BE2C (cell line): ENCODE measurements around the gene ARID5B.

Experiments used
- DNase-seq: peaks from one replicate; pipeline ENCODE4 v3.0.0-alpha.2; 2020
- H3K27me3 ChIP-seq: fragments of 250-450 bp; sonication (Bioruptor Pico); 2 replicates; pipeline ENCODE4 v1.5.1; 2020; ENCODE audit warnings: mild to moderate bottlenecking
- H3K36me3 ChIP-seq: fragments of 250-450 bp; sonication (Bioruptor Pico); 2 replicates; pipeline ENCODE4 v1.5.1; 2020; ENCODE audit warnings: mild to moderate bottlenecking
- H3K4me1 ChIP-seq: fragments of 250-450 bp; sonication (Bioruptor Pico); 2 replicates; pipeline ENCODE4 v1.5.1; 2020
- H3K4me3 ChIP-seq: 2 replicates; pipeline ENCODE4 v1.5.1; 2011; ENCODE audit warnings: low read depth, low read length
- H3K9me3 ChIP-seq: fragments of 250-450 bp; sonication (Bioruptor Pico); 2 replicates; pipeline ENCODE4 v1.5.1; 2020
- TF ChIP-seq, protein P1 (sequence below): IDR thresholded peaks from 2 replicates; pipeline ENCODE4 v1.5.1; 2012; ENCODE audit warnings: mild to moderate bottlenecking, low read depth, low read length

The ARID5B gene

DNA sequence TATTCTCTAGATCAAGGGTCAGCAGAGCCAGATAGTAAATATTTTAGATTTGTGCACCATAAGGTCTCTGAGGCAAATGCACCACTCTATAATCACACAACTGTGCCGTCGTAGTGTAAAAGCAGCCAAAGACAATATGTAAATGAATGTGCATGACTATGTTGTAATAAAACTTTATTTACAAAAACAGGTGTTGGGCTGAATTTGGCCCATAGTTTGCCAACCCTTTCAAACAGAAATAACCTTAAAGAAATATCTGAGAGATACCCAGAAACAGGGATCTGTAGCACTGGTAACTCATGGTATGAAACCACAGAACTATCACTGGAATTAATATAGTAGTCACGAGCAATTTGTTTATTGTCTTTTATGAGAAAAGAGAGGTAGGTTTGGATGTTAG lies 86.0 kb downstream of the ARID5B start:
- no peak for DNase-seq
- no peaks in the 10 kb centered on the region for H3K36me3 ChIP-seq
- no peaks in the 10 kb centered on the region for H3K9me3 ChIP-seq
- TF ChIP-seq, protein P1, sequence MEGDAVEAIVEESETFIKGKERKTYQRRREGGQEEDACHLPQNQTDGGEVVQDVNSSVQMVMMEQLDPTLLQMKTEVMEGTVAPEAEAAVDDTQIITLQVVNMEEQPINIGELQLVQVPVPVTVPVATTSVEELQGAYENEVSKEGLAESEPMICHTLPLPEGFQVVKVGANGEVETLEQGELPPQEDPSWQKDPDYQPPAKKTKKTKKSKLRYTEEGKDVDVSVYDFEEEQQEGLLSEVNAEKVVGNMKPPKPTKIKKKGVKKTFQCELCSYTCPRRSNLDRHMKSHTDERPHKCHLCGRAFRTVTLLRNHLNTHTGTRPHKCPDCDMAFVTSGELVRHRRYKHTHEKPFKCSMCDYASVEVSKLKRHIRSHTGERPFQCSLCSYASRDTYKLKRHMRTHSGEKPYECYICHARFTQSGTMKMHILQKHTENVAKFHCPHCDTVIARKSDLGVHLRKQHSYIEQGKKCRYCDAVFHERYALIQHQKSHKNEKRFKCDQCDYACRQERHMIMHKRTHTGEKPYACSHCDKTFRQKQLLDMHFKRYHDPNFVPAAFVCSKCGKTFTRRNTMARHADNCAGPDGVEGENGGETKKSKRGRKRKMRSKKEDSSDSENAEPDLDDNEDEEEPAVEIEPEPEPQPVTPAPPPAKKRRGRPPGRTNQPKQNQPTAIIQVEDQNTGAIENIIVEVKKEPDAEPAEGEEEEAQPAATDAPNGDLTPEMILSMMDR = no peak
- H3K4me3 ChIP-seq = no peak overlapping the region
- H3K4me1 ChIP-seq = peaks cover 4% of the 10 kb centered on the region
- no peaks in the 10 kb centered on the region for H3K27me3 ChIP-seq

DNA sequence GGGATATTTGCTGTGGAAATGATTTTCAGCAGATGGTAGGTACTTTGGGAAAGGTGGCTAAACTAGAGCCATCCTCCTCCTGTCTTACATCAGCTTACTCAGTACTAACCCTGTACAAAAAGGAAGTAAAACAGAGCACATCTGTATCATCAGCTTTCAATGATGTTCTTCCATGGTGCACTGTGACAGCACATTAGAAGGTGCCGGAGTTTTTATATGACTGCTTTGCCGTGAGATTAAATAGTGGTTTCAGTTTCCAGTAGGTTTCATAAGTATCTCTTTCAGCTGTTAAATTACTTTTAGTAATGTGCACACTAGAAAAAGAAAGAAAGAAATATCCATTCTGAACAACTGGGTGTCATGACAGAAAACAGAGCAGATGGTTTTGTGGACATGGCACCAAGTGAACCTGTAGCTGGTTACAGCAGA lies 86.5 kb downstream of the ARID5B start:
- TF ChIP-seq, protein P1 = no peak
- no peak overlapping the region for H3K4me3 ChIP-seq
- no peak for DNase-seq
- H3K4me1 ChIP-seq = peaks cover 4% of the 10 kb centered on the region
- no peaks in the 10 kb centered on the region for H3K27me3 ChIP-seq
- no peaks in the 10 kb centered on the region for H3K36me3 ChIP-seq
- H3K9me3 ChIP-seq = no peaks in the 10 kb centered on the region

DNA sequence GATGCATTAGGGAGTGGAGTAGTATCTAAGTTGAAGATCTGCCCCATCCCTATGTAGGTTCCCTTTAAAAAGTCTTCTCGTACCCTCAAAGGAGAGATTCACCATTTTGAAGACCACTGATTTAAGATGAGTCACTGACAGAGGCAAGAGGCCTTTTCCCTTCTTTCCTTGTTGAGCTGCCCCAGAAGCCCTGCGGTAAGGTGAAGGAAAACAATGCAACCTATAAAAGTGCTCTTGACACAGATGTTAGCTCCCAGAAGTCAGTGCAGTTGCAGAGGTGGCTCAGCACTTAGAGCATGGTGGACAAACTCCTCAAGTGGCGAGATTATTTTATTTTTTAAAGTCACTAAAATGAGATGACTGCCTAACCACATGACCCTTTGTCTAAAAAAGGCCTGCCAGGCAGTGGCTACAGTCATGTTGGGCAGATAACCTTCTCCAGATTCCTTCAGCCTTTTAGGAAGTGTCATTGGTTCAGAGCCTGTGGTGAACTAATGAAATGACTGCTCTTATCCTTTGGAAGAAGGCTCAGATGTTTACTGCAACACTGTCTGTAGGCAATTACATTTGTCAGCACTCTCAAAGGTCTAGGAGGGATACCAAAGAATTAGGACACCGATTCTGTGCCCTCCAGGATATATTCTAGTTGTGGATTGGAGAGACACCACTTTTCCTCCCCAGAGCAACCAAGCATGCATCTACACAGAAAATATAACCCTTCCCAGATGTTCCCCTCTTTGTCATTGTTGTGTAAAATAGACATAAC lies 88.7 kb downstream of the ARID5B start:
- DNase-seq = no peak
- TF ChIP-seq, protein P1 = no peak
- no peaks in the 10 kb centered on the region for H3K36me3 ChIP-seq
- H3K4me3 ChIP-seq = no peak overlapping the region
- H3K4me1 ChIP-seq = peaks cover 11% of the 10 kb centered on the region
- H3K27me3 ChIP-seq = no peaks in the 10 kb centered on the region
- H3K9me3 ChIP-seq = no peaks in the 10 kb centered on the region

DNA sequence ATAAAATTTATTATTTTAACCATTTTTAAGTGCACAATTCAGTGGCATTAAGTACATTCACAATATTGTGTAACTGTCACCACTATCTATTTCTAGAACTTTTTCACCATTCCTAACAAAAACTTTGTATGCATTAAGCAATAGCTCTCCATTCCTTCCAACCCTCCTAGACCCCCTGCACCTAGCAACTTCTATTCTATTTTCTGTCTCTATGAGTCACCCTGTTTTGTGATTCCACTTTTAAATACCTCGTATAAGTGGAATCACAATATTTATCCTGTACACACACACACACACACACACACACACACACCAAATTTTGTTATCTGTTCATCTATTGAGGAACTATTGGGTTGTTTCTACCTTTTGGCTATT lies 89.2 kb downstream of the ARID5B start:
- H3K36me3 ChIP-seq = no peaks in the 10 kb centered on the region

DNA sequence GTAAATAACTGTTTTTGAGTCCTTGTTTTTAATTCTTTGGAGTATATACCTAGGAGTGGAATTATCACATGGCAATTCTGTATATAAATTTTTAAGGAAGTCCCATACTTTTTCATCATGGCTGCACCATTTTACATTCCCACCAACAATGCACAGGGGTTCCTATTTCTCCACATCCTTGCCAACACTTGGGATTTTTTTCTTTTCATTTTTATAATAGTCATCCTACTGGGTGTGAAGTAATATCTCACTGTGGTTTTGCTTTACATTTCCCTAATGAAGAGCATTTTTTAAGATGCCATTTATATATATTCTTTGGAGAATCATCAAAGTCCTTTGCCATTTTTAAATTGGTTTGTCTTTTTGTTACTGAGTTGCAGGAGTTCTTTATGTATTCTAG lies 89.7 kb downstream of the ARID5B start:
- DNase-seq = no peak
- no peaks in the 10 kb centered on the region for H3K9me3 ChIP-seq
- H3K4me1 ChIP-seq = peaks cover 11% of the 10 kb centered on the region
- TF ChIP-seq, protein P1 = no peak
- H3K36me3 ChIP-seq = no peaks in the 10 kb centered on the region
- H3K27me3 ChIP-seq = no peaks in the 10 kb centered on the region
- no peak overlapping the region for H3K4me3 ChIP-seq

More for the DNA sequence above, 89.2 kb downstream of the ARID5B start:
- no peak overlapping the region for H3K4me3 ChIP-seq
- H3K4me1 ChIP-seq = peaks cover 11% of the 10 kb centered on the region
- H3K9me3 ChIP-seq = no peaks in the 10 kb centered on the region
- DNase-seq = no peak
- no peaks in the 10 kb centered on the region for H3K27me3 ChIP-seq
- TF ChIP-seq, protein P1 = no peak

DNA sequence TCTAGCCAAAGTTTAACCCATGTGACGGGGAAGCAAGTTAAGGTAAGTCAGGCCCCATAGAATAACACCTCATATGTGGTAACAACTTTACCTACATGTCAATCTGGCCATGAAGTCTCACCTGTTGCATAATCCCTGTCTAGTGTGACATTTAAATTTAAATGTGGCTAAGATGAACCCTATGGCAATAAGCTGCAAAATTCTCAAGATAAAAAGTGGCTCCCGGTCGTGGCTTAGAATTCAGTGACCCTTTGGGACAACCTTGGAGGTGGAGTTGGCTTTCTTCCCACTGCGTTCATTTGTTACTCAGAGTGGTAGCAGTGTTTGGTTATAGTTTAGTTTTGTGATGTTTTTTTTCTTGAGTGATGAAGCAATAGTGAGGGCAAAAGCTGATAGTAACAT lies 90.6 kb downstream of the ARID5B start:
- H3K9me3 ChIP-seq = no peaks in the 10 kb centered on the region
- peaks cover 11% of the 10 kb centered on the region for H3K4me1 ChIP-seq
- H3K36me3 ChIP-seq = no peaks in the 10 kb centered on the region
- TF ChIP-seq, protein P1 = no peak
- no peaks in the 10 kb centered on the region for H3K27me3 ChIP-seq
- no peak overlapping the region for H3K4me3 ChIP-seq
- DNase-seq = no peak
